GM12874 (cell line): Measurements from ENCODE around the gene HELZ.

Source experiments
- TF ChIP-seq, protein P1 (sequence below): IDR thresholded peaks from 2 replicates; pipeline ENCODE4 v1.5.1; 2011; ENCODE audit warnings: low read depth, mild to moderate bottlenecking, control low read depth, low read length, moderate library complexity; ENCODE audit not compliant: insufficient read depth

HELZ gene

DNA sequence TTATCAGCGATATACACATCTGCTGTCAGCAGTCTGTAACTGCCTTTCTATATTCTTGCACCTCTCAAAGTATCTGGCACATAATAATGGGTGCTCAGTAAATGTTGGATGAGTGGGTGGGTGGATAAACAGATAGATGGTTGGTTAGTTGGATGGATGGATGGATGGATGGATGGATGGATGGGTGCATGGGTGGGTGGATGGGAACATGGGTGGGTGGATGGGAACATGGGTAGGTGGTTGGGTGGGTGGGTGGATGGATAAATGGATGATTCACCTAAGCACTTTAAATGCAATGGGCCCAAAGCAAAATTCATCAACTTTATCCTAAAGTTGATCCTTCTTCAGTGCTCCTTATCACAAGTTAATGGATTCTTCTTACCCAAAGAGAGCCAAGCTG lies 48.6 kb downstream of the HELZ start:
- TF ChIP-seq, protein P1, sequence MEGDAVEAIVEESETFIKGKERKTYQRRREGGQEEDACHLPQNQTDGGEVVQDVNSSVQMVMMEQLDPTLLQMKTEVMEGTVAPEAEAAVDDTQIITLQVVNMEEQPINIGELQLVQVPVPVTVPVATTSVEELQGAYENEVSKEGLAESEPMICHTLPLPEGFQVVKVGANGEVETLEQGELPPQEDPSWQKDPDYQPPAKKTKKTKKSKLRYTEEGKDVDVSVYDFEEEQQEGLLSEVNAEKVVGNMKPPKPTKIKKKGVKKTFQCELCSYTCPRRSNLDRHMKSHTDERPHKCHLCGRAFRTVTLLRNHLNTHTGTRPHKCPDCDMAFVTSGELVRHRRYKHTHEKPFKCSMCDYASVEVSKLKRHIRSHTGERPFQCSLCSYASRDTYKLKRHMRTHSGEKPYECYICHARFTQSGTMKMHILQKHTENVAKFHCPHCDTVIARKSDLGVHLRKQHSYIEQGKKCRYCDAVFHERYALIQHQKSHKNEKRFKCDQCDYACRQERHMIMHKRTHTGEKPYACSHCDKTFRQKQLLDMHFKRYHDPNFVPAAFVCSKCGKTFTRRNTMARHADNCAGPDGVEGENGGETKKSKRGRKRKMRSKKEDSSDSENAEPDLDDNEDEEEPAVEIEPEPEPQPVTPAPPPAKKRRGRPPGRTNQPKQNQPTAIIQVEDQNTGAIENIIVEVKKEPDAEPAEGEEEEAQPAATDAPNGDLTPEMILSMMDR, result no peak

DNA sequence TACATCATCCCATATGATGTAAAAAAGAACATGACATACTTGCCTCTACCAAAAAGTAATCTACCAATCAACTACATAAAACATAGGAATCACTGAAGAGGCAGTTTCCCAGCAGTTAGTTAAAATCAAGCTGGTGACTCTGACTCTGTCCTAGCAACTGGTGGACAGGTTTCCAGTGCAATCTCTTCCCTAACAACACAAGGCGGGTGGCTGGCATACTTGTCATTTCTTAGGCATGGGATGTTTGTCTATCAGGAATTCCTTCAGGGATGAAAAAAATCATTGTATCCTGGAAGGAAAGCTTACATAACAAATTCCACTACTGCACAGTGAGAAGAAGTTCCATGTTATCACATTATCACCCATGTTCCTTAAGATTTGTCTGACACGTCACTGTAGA lies 50.9 kb downstream of the HELZ start:
- TF ChIP-seq, protein P1, result no peak

DNA sequence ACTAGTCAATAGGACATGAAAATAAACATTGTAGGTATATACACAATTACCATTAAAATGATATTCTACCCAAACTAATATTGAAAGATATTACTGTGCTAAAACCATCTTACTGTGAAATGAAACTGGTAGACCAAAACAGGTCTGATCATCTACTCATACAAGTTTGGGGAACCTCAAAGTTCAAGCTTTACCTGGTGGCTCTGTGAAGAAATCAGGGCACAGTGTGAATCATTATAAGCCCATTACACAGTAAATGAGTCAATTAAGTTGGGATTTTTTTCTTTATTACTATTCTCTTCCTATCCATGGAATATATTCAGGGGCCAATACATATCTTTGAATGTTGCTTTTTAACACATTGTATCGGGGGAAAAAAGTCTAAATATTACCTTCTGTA lies 57.1 kb downstream of the HELZ start:
- TF ChIP-seq, protein P1, result no peak

DNA sequence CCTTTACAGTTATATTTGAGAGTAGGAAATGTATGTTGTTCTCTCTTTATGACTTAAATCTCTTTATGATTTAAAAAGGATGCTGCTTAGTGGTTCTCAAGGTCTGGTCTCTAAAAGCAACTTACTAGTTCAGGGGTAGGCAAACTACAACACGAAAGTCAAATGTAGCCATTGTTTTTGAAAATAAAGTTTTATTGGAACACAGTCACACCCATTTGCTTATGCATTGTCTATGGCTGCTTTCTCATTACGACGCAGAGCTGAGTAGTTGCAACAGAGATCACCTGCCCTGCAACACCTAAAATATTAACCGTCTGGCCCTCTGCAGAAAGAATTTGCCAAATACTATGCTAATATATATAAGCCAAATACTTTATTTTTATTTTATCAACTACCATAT lies 58.2 kb downstream of the HELZ start:
- TF ChIP-seq, protein P1, result no peak

DNA sequence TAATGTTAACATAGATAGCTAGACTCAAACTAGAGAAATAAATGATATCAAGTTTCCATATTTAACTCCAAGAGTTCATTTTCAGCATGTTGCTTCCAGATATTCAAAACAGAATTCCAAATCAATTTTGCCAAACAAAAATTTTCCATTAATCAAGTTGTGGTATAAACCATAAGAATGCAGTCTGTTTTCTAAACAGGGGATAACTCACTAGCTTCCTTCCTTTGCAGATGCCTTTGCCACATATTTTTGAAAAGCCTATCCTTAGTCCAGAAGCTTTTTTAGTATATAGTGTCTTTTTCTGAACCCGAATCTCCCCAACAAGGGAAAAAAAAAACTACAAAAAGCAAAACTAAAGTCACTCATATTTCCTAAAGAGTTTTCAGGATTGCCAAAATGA lies 61.5 kb downstream of the HELZ start:
- TF ChIP-seq, protein P1, result no peak

DNA sequence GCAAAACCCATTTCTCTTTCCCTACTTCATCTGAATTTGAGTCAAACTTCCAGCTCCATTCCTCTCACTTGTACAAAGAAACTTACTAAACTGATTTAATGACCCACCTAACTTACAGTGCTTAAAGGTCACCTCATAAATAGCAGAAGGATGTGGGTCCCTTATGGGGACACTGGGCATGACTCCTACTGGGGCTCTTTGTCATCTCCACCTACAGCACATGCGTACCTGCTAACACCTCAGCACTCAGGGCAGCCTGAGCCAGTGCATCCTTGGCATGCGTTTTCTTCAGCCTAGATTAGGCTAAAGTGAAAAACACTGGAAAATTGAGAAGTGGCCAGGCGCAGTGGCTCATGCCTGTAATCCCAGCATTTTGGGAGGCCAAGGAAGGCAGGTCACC lies 63.2 kb downstream of the HELZ start:
- TF ChIP-seq, protein P1, result no peak

DNA sequence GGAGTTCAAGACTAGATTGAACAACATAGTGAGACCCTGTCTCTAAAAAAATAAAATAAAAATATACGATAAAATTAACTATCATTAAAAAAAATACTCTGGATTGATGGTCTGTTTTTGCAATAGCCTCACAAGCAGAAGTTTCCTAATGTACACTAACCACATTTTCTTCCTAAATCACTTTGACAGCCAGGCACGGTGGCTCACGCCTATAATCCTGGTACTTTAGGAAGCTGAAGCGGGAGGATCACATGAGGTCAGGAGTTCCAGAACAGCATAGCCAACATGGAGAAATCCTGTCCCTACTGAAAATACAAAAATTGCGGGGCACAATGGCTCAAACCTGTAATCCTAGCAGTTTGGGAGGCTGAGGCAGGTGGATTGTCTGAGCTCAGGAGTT lies 64.7 kb downstream of the HELZ start:
- TF ChIP-seq, protein P1, result no peak

DNA sequence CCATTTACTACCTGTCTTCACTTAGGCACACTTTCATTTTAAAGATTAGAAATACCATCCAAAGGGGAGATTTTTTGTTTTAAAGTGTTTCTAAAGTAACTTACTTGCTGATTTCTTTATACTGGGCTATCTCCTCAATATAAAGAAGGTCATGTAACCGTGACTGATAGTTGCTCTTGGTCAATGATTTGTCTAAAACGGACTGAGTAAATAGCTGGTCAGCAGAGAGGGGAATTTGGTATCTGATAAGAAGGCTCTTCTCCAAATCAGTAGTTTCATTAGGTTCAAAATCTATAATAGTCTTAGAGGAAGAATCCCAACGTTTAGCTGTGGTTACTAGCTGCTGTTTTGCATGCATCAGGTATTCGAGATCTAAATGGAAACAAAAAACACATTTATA lies 66.4 kb downstream of the HELZ start:
- TF ChIP-seq, protein P1, result no peak
